HCT116 (cell line): ENCODE measurements around the gene UBE2G2. TPM values are rescaled to one million over a fixed set of nuclear protein-coding genes. Genes with fewer than 3 reads are reported as not detected.

Experiments used
- ATAC-seq: fragments of 200-7000 bp; cut with Tn5 transposase; 2 replicates; pipeline ENCODE4 v1.9.1; 2020; ENCODE audit warnings: mild to moderate bottlenecking, moderate library complexity
- BruUV-seq: library from RNA; stranded (reverse); fragments of 400-500 nt; replicated peaks from 2 replicates; lab custom pipeline; 2021; lab: Mats Ljungman, UMichigan
- CTCF ChIA-PET: fragments of 300-600 bp; sonication (Branson Sonifier 250); formaldehyde crosslinking; loops from one replicate; lab custom pipeline; 2021; ENCODE audit warnings: antibody characterized with exemption; lab: Charles Lee
- POLR2A ChIA-PET: fragments of 300-600, 350-600 bp; sonication (Branson Sonifier 250); formaldehyde crosslinking; loops from one replicate; lab custom pipeline; 2021; ENCODE audit warnings: antibody characterized with exemption; lab: Charles Lee
- RAD21 ChIA-PET, 2 experiments: fragments of 300-600 bp; sonication (Branson Sonifier 250); formaldehyde crosslinking; loops; one replicate each; lab custom pipeline; 2023; ENCODE audit warnings: low total read pairs in 2 of 2; ENCODE audit not compliant: uncharacterized antibody in 2 of 2, unreplicated experiment in 2 of 2, low non-redundant PET in 1 of 2; lab: Charles Lee
- DNase-seq: peaks from one replicate; pipeline ENCODE4 v3.0.0-alpha.2; 2010; ENCODE audit warnings: low read depth, low spot score
- H2AFZ ChIP-seq: fragments of 200-600 bp; shearing (Covaris generic), sonication (generic); 2 replicates; pipeline ENCODE4 v1.6.1; 2017; ENCODE audit warnings: low read depth, mixed run types, mixed read lengths, antibody characterized with exemption, low read length; ENCODE audit not compliant: poor library complexity, severe bottlenecking
- H3K27ac ChIP-seq: 2 replicates; pipeline ENCODE4 v1.5.1; 2012; ENCODE audit warnings: low read depth, low read length
- H3K27me3 ChIP-seq: fragments of 200-600 bp; sonication (generic); 2 replicates; pipeline ENCODE4 v1.6.1; 2016; ENCODE audit warnings: mixed run types, low read length, mixed read lengths; ENCODE audit not compliant: insufficient read depth
- H3K36me3 ChIP-seq, 2 experiments: fragments of 200-500 bp in 1 of 2; fragments of 200-600 bp in 1 of 2; sonication (Bioruptor generic) in 1 of 2; sonication (generic) in 1 of 2; 2 replicates each; pipeline versions ENCODE4 v1.5.1 to v1.6.1; 2014 to 2016; ENCODE audit warnings: low read length in 2 of 2, inconsistent platforms in 1 of 2, mixed read lengths in 1 of 2, mixed run types in 1 of 2; ENCODE audit not compliant: insufficient read depth in 2 of 2, control insufficient read depth in 1 of 2
- H3K4me1 ChIP-seq, 2 experiments: fragments of 200-600 bp in 1 of 2; sonication (generic) in 1 of 2; 2 replicates each; pipeline versions ENCODE4 v1.5.1 to v1.6.1; 2012 to 2017; ENCODE audit warnings: low read length in 2 of 2, inconsistent platforms in 1 of 2, mild to moderate bottlenecking in 1 of 2, mixed read lengths in 1 of 2, mixed run types in 1 of 2, moderate library complexity in 1 of 2; ENCODE audit not compliant: insufficient read depth in 2 of 2, control insufficient read depth in 1 of 2
- H3K4me2 ChIP-seq: fragments of 200-600 bp; sonication (generic); 2 replicates; pipeline ENCODE4 v1.6.1; 2017; ENCODE audit warnings: mixed run types, low read length, mixed read lengths
- H3K4me3 ChIP-seq, 2 experiments: fragments of 200-600 bp in 1 of 2; sonication (generic) in 1 of 2; replicated peaks in 1 of 2; 2 replicates each; pipeline ENCODE4 v1.5.1; 2011 to 2016; ENCODE audit warnings: low read length in 2 of 2, control low read depth in 1 of 2, low read depth in 1 of 2, mild to moderate bottlenecking in 1 of 2, mixed read lengths in 1 of 2, mixed run types in 1 of 2
- H3K79me2 ChIP-seq: fragments of 200-600 bp; sonication (generic); 2 replicates; pipeline ENCODE4 v1.6.1; 2017; ENCODE audit warnings: mild to moderate bottlenecking, mixed run types, low read length, moderate library complexity, mixed read lengths; ENCODE audit not compliant: insufficient read depth
- H3K9ac ChIP-seq: fragments of 200-600 bp; sonication (generic); 2 replicates; pipeline ENCODE4 v1.6.1; 2016; ENCODE audit warnings: low read length, mixed read lengths
- H3K9me2 ChIP-seq: fragments of 200-600 bp; sonication (generic), shearing (Covaris generic); 2 replicates; pipeline ENCODE4 v1.6.1; 2017; ENCODE audit warnings: mixed run types, mild to moderate bottlenecking, moderate library complexity; ENCODE audit not compliant: insufficient read depth
- H3K9me3 ChIP-seq, 2 experiments: fragments of 200-500 bp in 1 of 2; fragments of 200-600 bp in 1 of 2; sonication (Bioruptor generic) in 1 of 2; sonication (generic) in 1 of 2; 2 replicates each; pipeline ENCODE4 v1.6.1; 2014 to 2017; ENCODE audit warnings: low read length in 2 of 2, mixed read lengths in 2 of 2, inconsistent platforms in 1 of 2, low read depth in 1 of 2, mild to moderate bottlenecking in 1 of 2, mixed run types in 1 of 2, moderate library complexity in 1 of 2; ENCODE audit not compliant: control insufficient read depth in 1 of 2, insufficient read depth in 1 of 2
- H4K20me1 ChIP-seq: fragments of 200-600 bp; sonication (generic), shearing (Covaris generic); 2 replicates; pipeline ENCODE4 v1.6.1; 2017; ENCODE audit warnings: mixed run types, mild to moderate bottlenecking, moderate library complexity; ENCODE audit not compliant: insufficient read depth
- EGR1 ChIP-seq: IDR thresholded peaks from 2 replicates; pipeline ENCODE4 v1.6.1; 2012; ENCODE audit warnings: low read depth
- ELF1 ChIP-seq: IDR thresholded peaks from 2 replicates; pipeline ENCODE4 v1.6.1; 2012; ENCODE audit warnings: low read depth, borderline replicate concordance
- EZH2 ChIP-seq: fragments of 200-600 bp; sonication (generic); IDR thresholded peaks from 2 replicates; pipeline ENCODE4 v1.6.1; 2017; ENCODE audit warnings: antibody characterized with exemption, mixed run types
- MAX ChIP-seq: IDR thresholded peaks from 2 replicates; pipeline ENCODE4 v1.6.1; 2012
- POLR2AphosphoS5 ChIP-seq: IDR thresholded peaks from 2 replicates; pipeline ENCODE4 v1.6.1; 2011; ENCODE audit warnings: mild to moderate bottlenecking, low read depth, low read length, moderate library complexity
- RAD21 ChIP-seq: IDR thresholded peaks from 2 replicates; pipeline ENCODE4 v1.6.1; 2012; ENCODE audit warnings: low read depth, mild to moderate bottlenecking
- SP1 ChIP-seq: IDR thresholded peaks from 2 replicates; pipeline ENCODE4 v1.6.1; 2012; ENCODE audit warnings: low read depth
- YY1 ChIP-seq: IDR thresholded peaks from 2 replicates; pipeline ENCODE4 v1.6.1; 2011; ENCODE audit warnings: low read length, low read depth, moderate library complexity, mild to moderate bottlenecking; ENCODE audit not compliant: insufficient replicate concordance; ENCODE audit errors: extremely low read depth
- ZBTB33 ChIP-seq: IDR thresholded peaks from 2 replicates; pipeline ENCODE4 v1.6.1; 2011; ENCODE audit warnings: mild to moderate bottlenecking, low read length, moderate library complexity; ENCODE audit not compliant: insufficient replicate concordance; ENCODE audit errors: extremely low read depth
- ZFX ChIP-seq: fragments of 450-650 bp; IDR thresholded peaks from 2 replicates; pipeline ENCODE4 v1.6.1; 2017
- ZNF274 ChIP-seq: fragments of 200-500 bp; sonication (Bioruptor generic); IDR thresholded peaks from 2 replicates; pipeline ENCODE4 v1.6.1; 2014; ENCODE audit warnings: mild to moderate bottlenecking, low read depth, low read length, inconsistent platforms
- intact Hi-C: fragments of 100-400 bp; cut with micrococcal nuclease; formaldehyde crosslinking; loops from 2 replicates; pipeline ENCODE4 v1.10.0; 2022
- total RNA-seq: library from RNA; stranded (reverse); gene quantifications from one replicate; pipeline ENCODE4 v1.2.1, GENCODE V29; 2021; ENCODE audit not compliant: unreplicated experiment
- TF ChIP-seq, protein P1 (sequence below), 3 experiments: fragments of 200-600 bp in 1 of 3; sonication (generic) in 1 of 3; IDR thresholded peaks in 2 of 3; conservative IDR thresholded peaks in 1 of 3; 2 replicates each; pipeline ENCODE4 v1.5.1; 2012 to 2017; ENCODE audit warnings: low read depth in 2 of 3, low read length in 2 of 3, antibody characterized with exemption in 1 of 3, borderline replicate concordance in 1 of 3, control low read depth in 1 of 3, mild to moderate bottlenecking in 1 of 3, mixed read lengths in 1 of 3, mixed run types in 1 of 3, moderate library complexity in 1 of 3; ENCODE audit not compliant: insufficient read depth in 1 of 3
- TF ChIP-seq, protein P2 (sequence below): IDR thresholded peaks from 2 replicates; pipeline ENCODE4 v1.6.1; 2012

The UBE2G2 gene
- total RNA-seq, 1 experiment from 2014 or later, result 86.5 TPM

DNA sequence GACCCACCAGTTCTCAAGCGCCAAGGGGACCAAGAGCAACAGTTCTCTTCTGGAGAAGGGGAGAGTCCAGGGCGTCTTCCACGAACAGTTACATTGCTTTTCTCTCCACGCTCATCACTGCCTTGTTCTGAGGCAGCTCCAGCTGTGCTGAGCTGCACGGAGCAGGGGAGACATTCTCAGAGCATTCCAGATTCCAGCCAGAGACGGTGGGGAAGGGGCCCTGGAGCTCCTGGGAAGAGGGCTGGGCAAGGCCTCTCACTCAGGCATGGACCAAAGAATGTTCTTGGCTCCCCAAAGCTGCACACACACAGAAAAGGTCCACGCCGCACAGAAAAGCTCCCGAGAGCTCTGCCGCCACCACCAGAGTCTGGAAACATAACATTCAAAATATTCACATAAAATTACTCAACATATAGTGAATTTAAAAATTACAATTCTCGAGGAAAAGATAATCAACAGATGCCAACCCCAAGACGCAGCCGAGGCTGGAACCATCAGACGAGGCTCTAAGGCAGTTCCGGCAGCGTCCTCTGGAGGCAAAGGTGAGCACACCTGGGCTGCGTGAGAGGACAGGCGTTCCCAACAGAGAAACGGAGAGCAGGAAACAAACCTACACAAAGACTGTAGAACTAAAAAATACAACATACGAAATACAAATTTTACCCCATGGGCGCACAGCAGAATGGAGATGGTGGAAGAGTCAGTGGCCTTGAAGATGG, 40.5 kb downstream of the UBE2G2 start:
- no peak overlapping the region for H3K4me3 ChIP-seq
- intact Hi-C loops, result no loop called here
- peak overlapping the region; percentile 57 for H3K4me2 ChIP-seq
- BruUV-seq, result no TSS peak
- ATAC-seq, result peak; percentile 89
- H4K20me1 ChIP-seq, result no peaks in the 10 kb centered on the region
- ChIA-PET RAD21 (no interaction called here), CTCF (no interaction called here), POLR2A (no interaction called here)
- no peaks in the 10 kb centered on the region for H3K36me3 ChIP-seq
- H2AFZ ChIP-seq, result peak overlapping the region; percentile 90
- peak overlapping the region; percentile 6; the same call in 1 of the 2 replicates for H3K27ac ChIP-seq
- TF ChIP-seq ELF1 (no peak), EZH2 (no peak), ZNF274 (no peak), YY1 (no peak), ZBTB33 (no peak), EGR1 (no peak), ZFX (no peak), RAD21 (peak; percentile 65), POLR2AphosphoS5 (no peak), MAX (no peak), SP1 (no peak)
- TF ChIP-seq, protein P1, sequence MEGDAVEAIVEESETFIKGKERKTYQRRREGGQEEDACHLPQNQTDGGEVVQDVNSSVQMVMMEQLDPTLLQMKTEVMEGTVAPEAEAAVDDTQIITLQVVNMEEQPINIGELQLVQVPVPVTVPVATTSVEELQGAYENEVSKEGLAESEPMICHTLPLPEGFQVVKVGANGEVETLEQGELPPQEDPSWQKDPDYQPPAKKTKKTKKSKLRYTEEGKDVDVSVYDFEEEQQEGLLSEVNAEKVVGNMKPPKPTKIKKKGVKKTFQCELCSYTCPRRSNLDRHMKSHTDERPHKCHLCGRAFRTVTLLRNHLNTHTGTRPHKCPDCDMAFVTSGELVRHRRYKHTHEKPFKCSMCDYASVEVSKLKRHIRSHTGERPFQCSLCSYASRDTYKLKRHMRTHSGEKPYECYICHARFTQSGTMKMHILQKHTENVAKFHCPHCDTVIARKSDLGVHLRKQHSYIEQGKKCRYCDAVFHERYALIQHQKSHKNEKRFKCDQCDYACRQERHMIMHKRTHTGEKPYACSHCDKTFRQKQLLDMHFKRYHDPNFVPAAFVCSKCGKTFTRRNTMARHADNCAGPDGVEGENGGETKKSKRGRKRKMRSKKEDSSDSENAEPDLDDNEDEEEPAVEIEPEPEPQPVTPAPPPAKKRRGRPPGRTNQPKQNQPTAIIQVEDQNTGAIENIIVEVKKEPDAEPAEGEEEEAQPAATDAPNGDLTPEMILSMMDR (IDR thresholded peaks at IDR 0.05 in 2 of 3, conservative IDR thresholded peaks at IDR 0.05 in 1 of 3; ENCODE audit: borderline replicate concordance in 1 of 3, insufficient read depth in 1 of 3, low read depth in 2 of 3, low read length in 2 of 3), result peak; percentile 34 to 88 (median 82); a peak in 5 of 6 replicates
- TF ChIP-seq, protein P2, sequence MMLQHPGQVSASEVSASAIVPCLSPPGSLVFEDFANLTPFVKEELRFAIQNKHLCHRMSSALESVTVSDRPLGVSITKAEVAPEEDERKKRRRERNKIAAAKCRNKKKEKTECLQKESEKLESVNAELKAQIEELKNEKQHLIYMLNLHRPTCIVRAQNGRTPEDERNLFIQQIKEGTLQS, result no peak
- no peak for DNase-seq
- H3K9ac ChIP-seq, result peak overlapping the region; percentile 25; the same call in 1 of the 2 replicates
- peaks cover 5 to 15% of the 10 kb centered on the region in 2 experiments; a peak in 3 of 4 replicates for H3K4me1 ChIP-seq
- H3K9me3 ChIP-seq, result no peaks in the 10 kb centered on the region
- no peaks in the 10 kb centered on the region for H3K79me2 ChIP-seq
- H3K9me2 ChIP-seq, result no peaks in the 10 kb centered on the region
- H3K27me3 ChIP-seq, result no peaks in the 10 kb centered on the region
